Measurements from ENCODE around the gene SBK2. TPM values are rescaled to one million over a fixed set of nuclear protein-coding genes. Genes with fewer than 3 reads are reported as not detected.

Gene SBK2
- total and polyA plus RNA-seq, 2 experiments from 2014 or later = 1.1 to 2.0 TPM

GRCh38 chr19:55567708-55568328 is 30.9 kb upstream of the SBK2 start (continued):
- TF ChIP-seq ETS1 (IDR thresholded peaks at IDR 0.05) = no peak
- TF ChIP-seq NANOG (IDR thresholded peaks at IDR 0.05; ENCODE audit: borderline replicate concordance) = no peak
- TF ChIP-seq ZNF114 (CRISPR knock-in tag; IDR thresholded peaks at IDR 0.05) = no peak

- no peaks in the 10 kb centered on the region for H3K27me3 ChIP-seq (ENCODE audit: insufficient read depth)
- H3K4me3 ChIP-seq = no peak overlapping the region
- peaks cover 4% of the 10 kb centered on the region; the same call in 1 of the 2 replicates for H3K9me2 ChIP-seq (ENCODE audit: insufficient read depth)
- H3K27ac Mint-ChIP-seq = no peak overlapping the region
- H3K4me1 ChIP-seq (ENCODE audit: insufficient read depth) = no peaks in the 10 kb centered on the region
- H3K27me3 Mint-ChIP-seq (ENCODE audit: insufficient read depth, low read depth, poor library complexity) = peaks cover 4% of the 10 kb centered on the region
- DNase-seq (ENCODE audit: low spot score) = no peak
- H3K79me2 ChIP-seq (replicated peaks; ENCODE audit: insufficient read depth) = no peaks in the 10 kb centered on the region
- no peak overlapping the region for H3K4me2 ChIP-seq
- no peaks in the 10 kb centered on the region for H3K4me1 Mint-ChIP-seq
- no peak overlapping the region for H2AFZ ChIP-seq
- H3K36me3 Mint-ChIP-seq (ENCODE audit: low read depth) = no peaks in the 10 kb centered on the region
- H3K36me3 ChIP-seq (ENCODE audit: insufficient read depth) = no peaks in the 10 kb centered on the region
- no peaks in the 10 kb centered on the region for H3K9me3 Mint-ChIP-seq
- no peak overlapping the region for H3K27ac ChIP-seq (ENCODE audit: low read depth)
- no peaks in the 10 kb centered on the region for H4K20me1 ChIP-seq (replicated peaks; ENCODE audit: insufficient read depth)
- no peak overlapping the region for H3K4me3 Mint-ChIP-seq
- H3F3A ChIP-seq (replicated peaks; ENCODE audit: low read depth) = no peaks in the 10 kb centered on the region
- ATAC-seq = no peak
- TF ChIP-seq EZH2 (IDR thresholded peaks at IDR 0.05; ENCODE audit: low read depth, unreplicated experiment) (no peak), EZH2phosphoT487 (IDR thresholded peaks at IDR 0.05; ENCODE audit: unreplicated experiment) (no peak), CREB1 (CRISPR knock-in tag; IDR thresholded peaks at IDR 0.05; ENCODE audit: low read depth) (no peak), JUNB (IDR thresholded peaks at IDR 0.05; ENCODE audit: unreplicated experiment) (no peak), ZNF331 (CRISPR knock-in tag; IDR thresholded peaks at IDR 0.05; ENCODE audit: low read depth) (no peak), STAT1 (IDR thresholded peaks at IDR 0.05; ENCODE audit: unreplicated experiment) (no peak), NANOG (IDR thresholded peaks at IDR 0.05; ENCODE audit: borderline replicate concordance) (no peak), ZNF462 (CRISPR knock-in tag; IDR thresholded peaks at IDR 0.05) (no peak), POLR2AphosphoS5 (IDR thresholded peaks at IDR 0.05; ENCODE audit: low read depth) (no peak), ZNF114 (CRISPR knock-in tag; IDR thresholded peaks at IDR 0.05) (no peak), CTCF (conservative IDR thresholded peaks at IDR 0.05; ENCODE audit: low read depth in 2 of 2) (no peak), REST (IDR thresholded peaks at IDR 0.05; ENCODE audit: unreplicated experiment) (no peak)
Measured at GRCh38 chr19:55566823-55567222, 29.9 kb upstream of the SBK2 start.
